Esophagus squamous epithelium (tissue), 4 donors: ENCODE results near the gene PASD1.

ENCODE experiments used
- CTCF ChIP-seq, 6 experiments: fragments of 450-650 bp in 4 of 6; fragments of 200-600 bp in 2 of 6; sonication (generic) in 2 of 6; IDR thresholded peaks; one replicate each; pipeline ENCODE4 v1.5.1; 2016 to 2019; ENCODE audit warnings: antibody characterized with exemption in 6 of 6, mild to moderate bottlenecking in 4 of 6, moderate library complexity in 4 of 6
- POLR2A ChIP-seq, 4 donors: fragments of 450-650 bp; IDR thresholded peaks; one replicate each; pipeline ENCODE4 v1.6.1; 2017; ENCODE audit warnings: antibody characterized with exemption in 4 of 4, mild to moderate bottlenecking in 4 of 4, moderate library complexity in 3 of 4

DNA sequence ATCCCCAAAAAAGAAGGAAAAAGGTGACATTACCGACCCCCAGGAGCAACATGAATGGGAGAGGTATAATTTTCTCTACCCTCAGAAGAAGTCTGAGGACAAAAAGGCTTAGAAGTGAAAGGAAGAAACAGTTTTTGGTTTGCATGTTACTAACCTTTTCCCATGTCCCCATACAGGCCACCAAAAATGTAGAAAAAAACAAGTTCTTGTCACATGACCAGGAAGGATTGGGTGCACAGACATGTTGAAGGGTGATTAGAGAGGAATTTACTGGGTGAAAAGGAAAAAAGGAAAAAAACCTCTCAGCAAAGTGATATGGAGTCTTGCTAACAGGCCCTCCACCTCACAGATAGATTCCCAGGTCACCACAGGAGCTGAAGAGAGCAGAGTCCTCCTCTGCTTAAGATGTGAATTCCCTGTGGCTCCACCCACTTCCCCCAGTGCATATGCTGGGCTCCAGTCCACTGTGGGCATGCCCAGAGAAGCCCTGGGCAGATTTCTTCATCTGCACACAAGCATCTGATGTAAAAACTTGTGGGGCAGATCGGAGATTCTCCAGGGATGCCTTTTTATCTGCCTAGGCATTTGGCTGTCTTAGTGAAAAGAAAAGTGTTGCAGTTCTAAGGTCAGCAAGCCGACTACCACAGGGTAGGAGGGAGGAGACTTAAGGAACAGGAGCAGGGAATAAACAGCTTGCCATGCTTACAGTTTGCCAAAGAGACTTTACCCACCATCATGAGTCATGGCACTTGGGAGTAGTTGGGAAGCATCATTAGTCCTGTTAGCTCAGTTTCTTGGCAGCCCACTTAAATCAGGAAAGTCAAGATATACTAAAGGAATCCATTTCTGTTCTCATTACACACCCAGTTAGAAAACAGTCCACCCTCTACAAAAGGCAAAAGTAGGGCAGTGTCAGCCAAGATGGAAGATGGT, 25.0 kb upstream of the PASD1 start:
- TF ChIP-seq CTCF (IDR thresholded peaks at IDR 0.05) (no peak), POLR2A (IDR thresholded peaks at IDR 0.05) (no peak)
